WTC11 (cell line): ENCODE data around the gene UEVLD. TPM values are rescaled to one million over a fixed set of nuclear protein-coding genes. Genes with fewer than 3 reads are reported as not detected.

Experiments used
- ATAC-seq: fragments of 200-7000 bp; cut with Tn5 transposase; 2 replicates; pipeline ENCODE4 v1.10.0; 2021; ENCODE audit warnings: mild to moderate bottlenecking, moderate library complexity
- CTCF ChIA-PET: fragments of 300-600 bp; sonication (Branson Sonifier 250); formaldehyde crosslinking; loops from one replicate; lab custom pipeline; 2021; ENCODE audit warnings: antibody characterized with exemption; lab: Charles Lee
- POLR2A ChIA-PET: fragments of 350-600 bp; sonication (Branson Sonifier 250); formaldehyde crosslinking; loops from one replicate; lab custom pipeline; 2021; ENCODE audit warnings: antibody characterized with exemption; lab: Charles Lee
- DNase-seq: peaks from one replicate; pipeline ENCODE4 v3.0.0; 2021; ENCODE audit warnings: low spot score
- H3K27ac Mint-ChIP-seq: 2 replicates; pipeline ENCODE4 v1.8.0; 2021; ENCODE audit warnings: mixed read lengths
- H3K27me3 Mint-ChIP-seq: 2 replicates; pipeline ENCODE4 v1.8.0; 2021; ENCODE audit warnings: low read depth, mild to moderate bottlenecking, moderate library complexity, mixed read lengths
- H3K36me3 Mint-ChIP-seq: 2 replicates; pipeline ENCODE4 v1.8.0; 2021; ENCODE audit warnings: mixed read lengths
- H3K4me1 Mint-ChIP-seq: 2 replicates; pipeline ENCODE4 v1.8.0; 2022; ENCODE audit warnings: mixed read lengths
- H3K4me3 Mint-ChIP-seq: 2 replicates; pipeline ENCODE4 v1.8.0; 2021; ENCODE audit warnings: mild to moderate bottlenecking, moderate library complexity, mixed read lengths
- H3K9me3 Mint-ChIP-seq: 2 replicates; pipeline ENCODE4 v1.8.0; 2021; ENCODE audit warnings: mixed read lengths
- CBFB ChIP-seq: sonication (generic); formaldehyde crosslinking; IDR thresholded peaks from 2 replicates; pipeline ENCODE4 v1.8.1; 2022; ENCODE audit warnings: mild to moderate bottlenecking, low read depth, missing genetic modification reagents
- EMX1 ChIP-seq: fragments of 250-450 bp; sonication (Bioruptor Pico); IDR thresholded peaks from 2 replicates; pipeline ENCODE4 v1.8.0; 2021; ENCODE audit warnings: mild to moderate bottlenecking
- FOXK1 ChIP-seq: sonication (generic); formaldehyde crosslinking; IDR thresholded peaks from 2 replicates; pipeline ENCODE4 v1.8.0; 2022; ENCODE audit warnings: mild to moderate bottlenecking, moderate library complexity, missing genetic modification reagents
- GRHL2 ChIP-seq: fragments of 250-450 bp; sonication (Bioruptor Pico); IDR thresholded peaks from 2 replicates; pipeline ENCODE4 v1.8.0; 2022; ENCODE audit warnings: mild to moderate bottlenecking, moderate library complexity; ENCODE audit not compliant: insufficient replicate concordance, severe bottlenecking
- MXD4 ChIP-seq: fragments of 250-450 bp; sonication (Bioruptor Pico); IDR thresholded peaks from 2 replicates; pipeline ENCODE4 v1.8.0; 2021; ENCODE audit warnings: mild to moderate bottlenecking, moderate library complexity, borderline replicate concordance
- SMAD3 ChIP-seq: sonication (generic); formaldehyde crosslinking; IDR thresholded peaks from 2 replicates; pipeline ENCODE4 v1.8.0; 2022; ENCODE audit warnings: missing genetic modification reagents, mild to moderate bottlenecking, borderline replicate concordance
- SP1 ChIP-seq: sonication (generic); formaldehyde crosslinking; conservative IDR thresholded peaks from 2 replicates; pipeline ENCODE4 v1.8.1; 2022; ENCODE audit warnings: missing genetic modification reagents
- TEAD4 ChIP-seq: sonication (generic); formaldehyde crosslinking; IDR thresholded peaks from 2 replicates; pipeline ENCODE4 v1.8.0; 2022; ENCODE audit warnings: mild to moderate bottlenecking, missing genetic modification reagents
- TP53 ChIP-seq: sonication (generic); formaldehyde crosslinking; IDR thresholded peaks from 2 replicates; pipeline ENCODE4 v1.8.1; 2023; ENCODE audit warnings: mild to moderate bottlenecking, missing genetic modification reagents
- ZNF121 ChIP-seq: sonication (generic); formaldehyde crosslinking; IDR thresholded peaks from 2 replicates; pipeline ENCODE4 v1.8.0; 2023; ENCODE audit warnings: missing genetic modification reagents
- ZNF263 ChIP-seq: sonication (generic); formaldehyde crosslinking; IDR thresholded peaks from 2 replicates; pipeline ENCODE4 v1.8.1; 2022; ENCODE audit warnings: low read depth, mild to moderate bottlenecking, moderate library complexity, missing genetic modification reagents
- ZNF317 ChIP-seq: sonication (generic); formaldehyde crosslinking; IDR thresholded peaks from 2 replicates; pipeline ENCODE4 v1.8.1; 2023; ENCODE audit warnings: low read depth, mild to moderate bottlenecking, moderate library complexity, missing genetic modification reagents, borderline replicate concordance
- ZNF396 ChIP-seq: fragments of 250-450 bp; sonication (Bioruptor Pico); IDR thresholded peaks from 2 replicates; pipeline ENCODE4 v1.8.0; 2021; ENCODE audit warnings: mild to moderate bottlenecking, moderate library complexity, borderline replicate concordance
- ZNF671 ChIP-seq: fragments of 250-450 bp; sonication (Bioruptor Pico); IDR thresholded peaks from 2 replicates; pipeline ENCODE4 v1.8.0; 2021; ENCODE audit warnings: mild to moderate bottlenecking
- total RNA-seq: library from RNA; stranded (reverse); gene quantifications from 3 replicates; pipeline ENCODE4 v1.2.3, GENCODE V29; 2021
- TF ChIP-seq, protein P1 (sequence below): sonication (generic); formaldehyde crosslinking; IDR thresholded peaks from 2 replicates; pipeline ENCODE4 v1.8.1; 2023; ENCODE audit warnings: mild to moderate bottlenecking, missing genetic modification reagents, borderline replicate concordance
- TF ChIP-seq, protein P2 (sequence below): fragments of 250-450 bp; sonication (Bioruptor Pico); conservative IDR thresholded peaks from 2 replicates; pipeline ENCODE4 v1.9.0; 2021; ENCODE audit warnings: mild to moderate bottlenecking
- TF ChIP-seq, protein P3 (sequence below): sonication (generic); formaldehyde crosslinking; IDR thresholded peaks from 2 replicates; pipeline ENCODE4 v1.8.1; 2022; ENCODE audit warnings: mild to moderate bottlenecking, moderate library complexity, missing genetic modification reagents
- TF ChIP-seq, protein P4 (sequence below): fragments of 250-450 bp; sonication (Bioruptor Pico); IDR thresholded peaks from 2 replicates; pipeline ENCODE4 v1.9.0; 2021; ENCODE audit warnings: mild to moderate bottlenecking
- TF ChIP-seq, protein P5 (sequence below): sonication (generic); formaldehyde crosslinking; IDR thresholded peaks from 2 replicates; pipeline ENCODE4 v1.8.0; 2022; ENCODE audit warnings: missing genetic modification reagents
- TF ChIP-seq, protein P6 (sequence below): sonication (generic); formaldehyde crosslinking; IDR thresholded peaks from 2 replicates; pipeline ENCODE4 v1.8.0; 2023; ENCODE audit warnings: missing genetic modification reagents

Gene UEVLD
- total RNA-seq, 1 experiment from 2014 or later = 7.5 TPM

DNA sequence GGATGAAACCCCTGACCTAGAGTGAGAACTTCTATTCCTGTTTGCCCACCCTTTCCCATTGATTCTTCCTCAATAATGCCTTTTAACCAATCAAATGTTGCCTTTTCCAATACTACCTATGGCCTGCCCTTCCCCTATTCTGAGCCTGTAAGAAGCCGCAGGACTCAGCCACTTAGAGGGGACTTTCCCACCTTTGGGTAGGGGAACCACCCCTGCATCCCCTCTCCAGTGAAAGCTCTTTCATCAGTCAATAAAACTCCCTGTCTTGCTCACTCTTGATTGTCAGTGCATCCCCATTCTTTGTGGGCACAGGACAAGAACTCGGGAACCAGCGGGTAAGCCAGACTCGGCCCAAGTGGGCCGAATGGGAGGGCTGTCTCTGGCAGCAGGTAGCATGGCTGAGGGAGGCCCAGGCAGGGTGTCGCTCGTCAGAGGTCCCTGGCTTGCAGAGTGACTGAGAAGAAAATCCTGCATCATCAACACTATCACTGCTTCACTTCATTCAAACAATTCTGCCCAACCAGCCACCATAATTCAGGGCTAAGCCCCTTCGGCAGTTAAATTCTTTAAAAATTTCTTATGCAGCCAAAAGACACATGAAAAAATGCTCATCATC lies 102.5 kb downstream of the UEVLD start:
- no peaks in the 10 kb centered on the region for H3K27me3 Mint-ChIP-seq
- no peaks in the 10 kb centered on the region for H3K9me3 Mint-ChIP-seq
- H3K36me3 Mint-ChIP-seq = peaks cover 42% of the 10 kb centered on the region
- ATAC-seq (no peak), DNase-seq (no peak)
- ChIA-PET POLR2A (no interaction called here), CTCF (no interaction called here)
- no peaks in the 10 kb centered on the region for H3K4me1 Mint-ChIP-seq
- no peak overlapping the region for H3K27ac Mint-ChIP-seq
- TF ChIP-seq, protein P1, sequence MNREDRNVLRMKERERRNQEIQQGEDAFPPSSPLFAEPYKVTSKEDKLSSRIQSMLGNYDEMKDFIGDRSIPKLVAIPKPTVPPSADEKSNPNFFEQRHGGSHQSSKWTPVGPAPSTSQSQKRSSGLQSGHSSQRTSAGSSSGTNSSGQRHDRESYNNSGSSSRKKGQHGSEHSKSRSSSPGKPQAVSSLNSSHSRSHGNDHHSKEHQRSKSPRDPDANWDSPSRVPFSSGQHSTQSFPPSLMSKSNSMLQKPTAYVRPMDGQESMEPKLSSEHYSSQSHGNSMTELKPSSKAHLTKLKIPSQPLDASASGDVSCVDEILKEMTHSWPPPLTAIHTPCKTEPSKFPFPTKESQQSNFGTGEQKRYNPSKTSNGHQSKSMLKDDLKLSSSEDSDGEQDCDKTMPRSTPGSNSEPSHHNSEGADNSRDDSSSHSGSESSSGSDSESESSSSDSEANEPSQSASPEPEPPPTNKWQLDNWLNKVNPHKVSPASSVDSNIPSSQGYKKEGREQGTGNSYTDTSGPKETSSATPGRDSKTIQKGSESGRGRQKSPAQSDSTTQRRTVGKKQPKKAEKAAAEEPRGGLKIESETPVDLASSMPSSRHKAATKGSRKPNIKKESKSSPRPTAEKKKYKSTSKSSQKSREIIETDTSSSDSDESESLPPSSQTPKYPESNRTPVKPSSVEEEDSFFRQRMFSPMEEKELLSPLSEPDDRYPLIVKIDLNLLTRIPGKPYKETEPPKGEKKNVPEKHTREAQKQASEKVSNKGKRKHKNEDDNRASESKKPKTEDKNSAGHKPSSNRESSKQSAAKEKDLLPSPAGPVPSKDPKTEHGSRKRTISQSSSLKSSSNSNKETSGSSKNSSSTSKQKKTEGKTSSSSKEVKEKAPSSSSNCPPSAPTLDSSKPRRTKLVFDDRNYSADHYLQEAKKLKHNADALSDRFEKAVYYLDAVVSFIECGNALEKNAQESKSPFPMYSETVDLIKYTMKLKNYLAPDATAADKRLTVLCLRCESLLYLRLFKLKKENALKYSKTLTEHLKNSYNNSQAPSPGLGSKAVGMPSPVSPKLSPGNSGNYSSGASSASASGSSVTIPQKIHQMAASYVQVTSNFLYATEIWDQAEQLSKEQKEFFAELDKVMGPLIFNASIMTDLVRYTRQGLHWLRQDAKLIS (CRISPR knock-in tag) = no peak
- TF ChIP-seq, protein P2, sequence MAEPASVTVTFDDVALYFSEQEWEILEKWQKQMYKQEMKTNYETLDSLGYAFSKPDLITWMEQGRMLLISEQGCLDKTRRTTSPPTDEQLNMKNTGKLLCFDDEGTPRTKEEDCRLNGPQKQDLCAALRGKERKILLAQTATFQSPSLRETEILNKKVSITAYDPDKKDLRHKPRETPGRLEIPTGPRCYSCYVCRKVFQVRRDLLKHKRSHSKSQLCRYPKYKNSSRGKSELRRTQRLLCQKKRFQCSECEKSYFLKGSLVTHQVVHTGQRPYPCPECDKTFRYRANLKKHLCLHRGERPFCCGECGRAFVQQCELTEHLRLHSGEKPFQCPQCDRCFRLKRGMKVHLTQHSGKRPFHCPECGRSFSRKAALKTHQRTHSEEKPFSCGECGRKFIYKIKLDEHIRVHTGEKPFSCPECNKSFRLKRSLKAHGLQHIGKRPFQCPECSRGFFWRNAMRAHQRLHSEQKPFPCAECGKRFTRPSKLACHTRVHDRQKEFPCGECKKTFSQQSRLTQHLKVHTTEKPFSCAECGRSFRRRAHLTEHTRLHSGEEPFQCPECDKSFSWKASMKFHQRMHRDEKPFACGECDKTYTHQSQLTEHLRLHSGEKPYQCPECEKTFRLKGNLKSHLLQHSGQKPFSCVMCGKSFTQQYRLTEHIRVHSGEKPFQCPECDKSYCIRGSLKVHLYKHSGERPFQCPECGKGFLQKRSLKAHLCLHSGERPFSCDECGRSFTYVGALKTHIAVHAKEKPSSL (CRISPR knock-in tag) = no peak
- TF ChIP-seq, protein P3, sequence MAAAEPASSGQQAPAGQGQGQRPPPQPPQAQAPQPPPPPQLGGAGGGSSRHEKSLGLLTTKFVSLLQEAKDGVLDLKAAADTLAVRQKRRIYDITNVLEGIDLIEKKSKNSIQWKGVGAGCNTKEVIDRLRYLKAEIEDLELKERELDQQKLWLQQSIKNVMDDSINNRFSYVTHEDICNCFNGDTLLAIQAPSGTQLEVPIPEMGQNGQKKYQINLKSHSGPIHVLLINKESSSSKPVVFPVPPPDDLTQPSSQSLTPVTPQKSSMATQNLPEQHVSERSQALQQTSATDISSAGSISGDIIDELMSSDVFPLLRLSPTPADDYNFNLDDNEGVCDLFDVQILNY (CRISPR knock-in tag) = no peak
- no peak for TF ChIP-seq SP1 (CRISPR knock-in tag)
- no peak for TF ChIP-seq CBFB (CRISPR knock-in tag)
- TF ChIP-seq, protein P4, sequence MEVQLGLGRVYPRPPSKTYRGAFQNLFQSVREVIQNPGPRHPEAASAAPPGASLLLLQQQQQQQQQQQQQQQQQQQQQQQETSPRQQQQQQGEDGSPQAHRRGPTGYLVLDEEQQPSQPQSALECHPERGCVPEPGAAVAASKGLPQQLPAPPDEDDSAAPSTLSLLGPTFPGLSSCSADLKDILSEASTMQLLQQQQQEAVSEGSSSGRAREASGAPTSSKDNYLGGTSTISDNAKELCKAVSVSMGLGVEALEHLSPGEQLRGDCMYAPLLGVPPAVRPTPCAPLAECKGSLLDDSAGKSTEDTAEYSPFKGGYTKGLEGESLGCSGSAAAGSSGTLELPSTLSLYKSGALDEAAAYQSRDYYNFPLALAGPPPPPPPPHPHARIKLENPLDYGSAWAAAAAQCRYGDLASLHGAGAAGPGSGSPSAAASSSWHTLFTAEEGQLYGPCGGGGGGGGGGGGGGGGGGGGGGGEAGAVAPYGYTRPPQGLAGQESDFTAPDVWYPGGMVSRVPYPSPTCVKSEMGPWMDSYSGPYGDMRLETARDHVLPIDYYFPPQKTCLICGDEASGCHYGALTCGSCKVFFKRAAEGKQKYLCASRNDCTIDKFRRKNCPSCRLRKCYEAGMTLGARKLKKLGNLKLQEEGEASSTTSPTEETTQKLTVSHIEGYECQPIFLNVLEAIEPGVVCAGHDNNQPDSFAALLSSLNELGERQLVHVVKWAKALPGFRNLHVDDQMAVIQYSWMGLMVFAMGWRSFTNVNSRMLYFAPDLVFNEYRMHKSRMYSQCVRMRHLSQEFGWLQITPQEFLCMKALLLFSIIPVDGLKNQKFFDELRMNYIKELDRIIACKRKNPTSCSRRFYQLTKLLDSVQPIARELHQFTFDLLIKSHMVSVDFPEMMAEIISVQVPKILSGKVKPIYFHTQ (CRISPR knock-in tag) = no peak
- TF ChIP-seq ZNF121 (CRISPR knock-in tag) = no peak
- TF ChIP-seq, protein P5, sequence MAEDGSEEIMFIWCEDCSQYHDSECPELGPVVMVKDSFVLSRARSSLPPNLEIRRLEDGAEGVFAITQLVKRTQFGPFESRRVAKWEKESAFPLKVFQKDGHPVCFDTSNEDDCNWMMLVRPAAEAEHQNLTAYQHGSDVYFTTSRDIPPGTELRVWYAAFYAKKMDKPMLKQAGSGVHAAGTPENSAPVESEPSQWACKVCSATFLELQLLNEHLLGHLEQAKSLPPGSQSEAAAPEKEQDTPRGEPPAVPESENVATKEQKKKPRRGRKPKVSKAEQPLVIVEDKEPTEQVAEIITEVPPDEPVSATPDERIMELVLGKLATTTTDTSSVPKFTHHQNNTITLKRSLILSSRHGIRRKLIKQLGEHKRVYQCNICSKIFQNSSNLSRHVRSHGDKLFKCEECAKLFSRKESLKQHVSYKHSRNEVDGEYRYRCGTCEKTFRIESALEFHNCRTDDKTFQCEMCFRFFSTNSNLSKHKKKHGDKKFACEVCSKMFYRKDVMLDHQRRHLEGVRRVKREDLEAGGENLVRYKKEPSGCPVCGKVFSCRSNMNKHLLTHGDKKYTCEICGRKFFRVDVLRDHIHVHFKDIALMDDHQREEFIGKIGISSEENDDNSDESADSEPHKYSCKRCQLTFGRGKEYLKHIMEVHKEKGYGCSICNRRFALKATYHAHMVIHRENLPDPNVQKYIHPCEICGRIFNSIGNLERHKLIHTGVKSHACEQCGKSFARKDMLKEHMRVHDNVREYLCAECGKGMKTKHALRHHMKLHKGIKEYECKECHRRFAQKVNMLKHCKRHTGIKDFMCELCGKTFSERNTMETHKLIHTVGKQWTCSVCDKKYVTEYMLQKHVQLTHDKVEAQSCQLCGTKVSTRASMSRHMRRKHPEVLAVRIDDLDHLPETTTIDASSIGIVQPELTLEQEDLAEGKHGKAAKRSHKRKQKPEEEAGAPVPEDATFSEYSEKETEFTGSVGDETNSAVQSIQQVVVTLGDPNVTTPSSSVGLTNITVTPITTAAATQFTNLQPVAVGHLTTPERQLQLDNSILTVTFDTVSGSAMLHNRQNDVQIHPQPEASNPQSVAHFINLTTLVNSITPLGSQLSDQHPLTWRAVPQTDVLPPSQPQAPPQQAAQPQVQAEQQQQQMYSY = no peak
- no peak for TF ChIP-seq ZNF671
- no peak for TF ChIP-seq SMAD3 (CRISPR knock-in tag)
- no peak for TF ChIP-seq TEAD4
- TF ChIP-seq ZNF317 = no peak
- no peak for TF ChIP-seq EMX1 (CRISPR knock-in tag)
- TF ChIP-seq FOXK1 = no peak
- TF ChIP-seq MXD4 (CRISPR knock-in tag) = no peak
- TF ChIP-seq, protein P6, sequence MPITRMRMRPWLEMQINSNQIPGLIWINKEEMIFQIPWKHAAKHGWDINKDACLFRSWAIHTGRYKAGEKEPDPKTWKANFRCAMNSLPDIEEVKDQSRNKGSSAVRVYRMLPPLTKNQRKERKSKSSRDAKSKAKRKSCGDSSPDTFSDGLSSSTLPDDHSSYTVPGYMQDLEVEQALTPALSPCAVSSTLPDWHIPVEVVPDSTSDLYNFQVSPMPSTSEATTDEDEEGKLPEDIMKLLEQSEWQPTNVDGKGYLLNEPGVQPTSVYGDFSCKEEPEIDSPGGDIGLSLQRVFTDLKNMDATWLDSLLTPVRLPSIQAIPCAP (CRISPR knock-in tag) = no peak
- TF ChIP-seq ZNF396 (CRISPR knock-in tag) = no peak
- TF ChIP-seq GRHL2 (CRISPR knock-in tag) = no peak
- TF ChIP-seq TP53 (CRISPR knock-in tag) = no peak
- TF ChIP-seq ZNF263 (CRISPR knock-in tag) = no peak
- H3K4me3 Mint-ChIP-seq = no peak overlapping the region
